Measurements from ENCODE around the gene MST1. TPM values are rescaled to one million over a fixed set of nuclear protein-coding genes. Genes with fewer than 3 reads are reported as not detected.

The MST1 gene
- total RNA-seq, 5 donors from 2014 or later (not counting 1 experiment from before 2014, with no cell fraction given) = 9.9 to 16.1 (median 12.6) TPM

GRCh38 chr3:49723296-49723627 lies 34.0 kb upstream of the MST1 start:
- CTCF ChIA-PET = interaction anchor here in 1 of 2 donors (1.5 kb wide), 1 partner anchor 184 kb away, joined by 4 read pairs; no protein-coding TSS in a partner anchor
- peak overlapping the region; percentile 91 for H3K27ac ChIP-seq (ENCODE audit: low read length)

DNA sequence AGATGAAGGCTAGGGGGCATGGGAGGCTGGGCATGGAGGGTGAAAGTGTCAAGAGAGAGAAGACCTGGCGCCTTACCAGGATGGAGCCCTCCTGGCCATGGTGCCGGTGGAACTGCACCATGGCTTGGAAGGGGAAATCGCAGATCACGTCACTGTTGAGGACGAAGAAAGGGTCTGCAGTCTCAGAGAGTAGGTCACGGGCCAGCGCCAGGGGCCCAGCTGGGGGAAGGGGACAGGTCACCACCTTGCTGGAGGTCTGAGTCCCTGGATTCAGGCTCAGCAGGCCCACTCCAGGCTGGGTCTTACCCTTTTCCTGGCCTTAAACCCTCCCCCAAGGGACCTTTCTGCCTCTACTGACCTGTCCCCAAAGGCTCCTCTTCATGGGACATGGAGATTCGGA lies 33.6 kb upstream of the MST1 start:
- DNase-seq (no peak), ATAC-seq (replicated peaks in 1 of 4) (no peak)
- Mint-ChIP-seq H3K4me3 (peak overlapping the region; percentile 92 to 95 (median 92)), H3K27me3 (no peaks in the 10 kb centered on the region), H3K27ac (peak overlapping the region; percentile 92 to 96), H3K36me3 (peaks cover 10% of the 10 kb centered on the region), H3K4me1 (peaks cover 36 to 44% (median 41%) of the 10 kb centered on the region in 3 donors), H3K9me3 (no peaks in the 10 kb centered on the region)
- H3K27ac ChIP-seq (ENCODE audit: low read length) = peak overlapping the region; percentile 91
- H3K27me3 ChIP-seq (replicated peaks in 1 of 2; ENCODE audit: control insufficient read depth in 2 of 2, extremely low read depth in 1 of 2, insufficient read depth in 2 of 2, low read length in 1 of 2) = no peaks in the 10 kb centered on the region
- H3K9me3 ChIP-seq = no peaks in the 10 kb centered on the region
- peaks cover under 1 to 27% of the 10 kb centered on the region in 2 donors for H3K36me3 ChIP-seq (ENCODE audit: control insufficient read depth in 2 of 2, extremely low read depth in 1 of 2, insufficient read depth in 1 of 2, low read length in 1 of 2)
- CTCF ChIA-PET = interaction anchor here in 1 of 2 donors (1.5 kb wide), 1 partner anchor 184 kb away, joined by 4 read pairs; no protein-coding TSS in a partner anchor
- POLR2A ChIA-PET = no interaction called here
- H3K4me1 ChIP-seq (ENCODE audit: control insufficient read depth in 1 of 2, extremely low read depth in 1 of 2, insufficient read depth in 2 of 2, low read length in 2 of 2) = peaks cover 4 to 48% of the 10 kb centered on the region in 2 experiments
- peak overlapping the region; percentile 66 to 96 for H3K4me3 ChIP-seq (ENCODE audit: control insufficient read depth in 1 of 2, extremely low read depth in 1 of 2, low read length in 1 of 2)
- 83% methylated on average over 7 of the region's 8 CpGs for WGBS (ENCODE audit: insufficient coverage)

More at GRCh38 chr3:49723296-49723627, 34.0 kb upstream of the MST1 start:
- WGBS (ENCODE audit: insufficient coverage) = under 1% methylated on average over 20 of the region's 20 CpGs
- no peaks in the 10 kb centered on the region for H3K27me3 ChIP-seq (replicated peaks in 1 of 2; ENCODE audit: control insufficient read depth in 2 of 2, extremely low read depth in 1 of 2, insufficient read depth in 2 of 2, low read length in 1 of 2)
- Mint-ChIP-seq H3K4me1 (peaks cover 36 to 44% (median 41%) of the 10 kb centered on the region in 3 donors), H3K4me3 (peak overlapping the region; percentile 92 to 95 (median 92)), H3K9me3 (no peaks in the 10 kb centered on the region), H3K36me3 (peaks cover 13% of the 10 kb centered on the region), H3K27ac (peak overlapping the region; percentile 92 to 96), H3K27me3 (no peaks in the 10 kb centered on the region)
- no peaks in the 10 kb centered on the region for H3K9me3 ChIP-seq
- POLR2A ChIA-PET = no interaction called here
- peaks cover 4 to 29% of the 10 kb centered on the region in 2 donors for H3K36me3 ChIP-seq (ENCODE audit: control insufficient read depth in 2 of 2, extremely low read depth in 1 of 2, insufficient read depth in 1 of 2, low read length in 1 of 2)
- ATAC-seq (replicated peaks in 1 of 4) (peak; percentile 25 to 37 (median 30)), DNase-seq (peak in 34 of 35 experiments; percentile 22 to 74 (median 55))
- peak overlapping the region; percentile 66 to 96 for H3K4me3 ChIP-seq (ENCODE audit: control insufficient read depth in 1 of 2, extremely low read depth in 1 of 2, low read length in 1 of 2)
- peaks cover 4 to 45% of the 10 kb centered on the region in 2 experiments for H3K4me1 ChIP-seq (ENCODE audit: control insufficient read depth in 1 of 2, extremely low read depth in 1 of 2, insufficient read depth in 2 of 2, low read length in 2 of 2)

GRCh38 chr3:49721896-49722781 lies 32.9 kb upstream of the MST1 start:
- Histone ChIP-seq H3K9me3 (no peaks in the 10 kb centered on the region), H3K4me3 (ENCODE audit: control insufficient read depth in 1 of 2, extremely low read depth in 1 of 2, low read length in 1 of 2) (no peak overlapping the region), H3K4me1 (ENCODE audit: control insufficient read depth in 1 of 2, extremely low read depth in 1 of 2, insufficient read depth in 2 of 2, low read length in 2 of 2) (peaks cover 4 to 50% of the 10 kb centered on the region in 2 experiments), H3K27ac (ENCODE audit: low read length) (peak overlapping the region; percentile 91), H3K27me3 (replicated peaks in 1 of 2; ENCODE audit: control insufficient read depth in 2 of 2, extremely low read depth in 1 of 2, insufficient read depth in 2 of 2, low read length in 1 of 2) (no peaks in the 10 kb centered on the region), H3K36me3 (ENCODE audit: control insufficient read depth in 2 of 2, extremely low read depth in 1 of 2, insufficient read depth in 1 of 2, low read length in 1 of 2) (peaks cover 0 to 20% of the 10 kb centered on the region in 2 donors)
- no peaks in the 10 kb centered on the region for H3K27me3 Mint-ChIP-seq
- ChIA-PET CTCF (no interaction called here), POLR2A (no interaction called here)
- peaks cover 4% of the 10 kb centered on the region for H3K36me3 Mint-ChIP-seq
- H3K4me3 Mint-ChIP-seq = peak overlapping the region; percentile 92 to 95 (median 92)
- H3K4me1 Mint-ChIP-seq = peaks cover 36 to 44% (median 41%) of the 10 kb centered on the region in 3 donors
- DNase-seq = no peak
- 95% methylated on average over 15 of the region's 26 CpGs for WGBS (ENCODE audit: insufficient coverage)
- peak overlapping the region; percentile 75 to 96 for H3K27ac Mint-ChIP-seq
- H3K9me3 Mint-ChIP-seq = no peaks in the 10 kb centered on the region
- no peak for ATAC-seq (replicated peaks in 1 of 4)

DNA sequence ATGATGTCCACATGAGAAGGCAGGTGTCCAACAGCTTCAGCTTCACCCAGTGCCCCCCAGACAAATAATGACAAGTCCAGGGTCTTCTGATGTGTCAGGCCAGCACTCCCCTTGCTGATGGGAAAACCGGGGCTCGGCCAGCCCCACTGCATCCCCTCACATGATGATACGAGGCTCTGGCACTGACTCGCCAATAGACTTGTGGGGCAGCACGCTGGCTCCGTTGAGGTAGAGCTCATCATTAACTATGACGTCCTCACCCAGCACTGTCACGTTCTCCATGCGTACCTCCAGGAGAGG lies 32.3 kb upstream of the MST1 start:
- Mint-ChIP-seq H3K9me3 (no peaks in the 10 kb centered on the region), H3K27me3 (no peaks in the 10 kb centered on the region), H3K27ac (no peak overlapping the region), H3K4me3 (no peak overlapping the region), H3K36me3 (peaks cover 4% of the 10 kb centered on the region), H3K4me1 (peaks cover 36 to 44% (median 41%) of the 10 kb centered on the region in 3 donors)
- WGBS (ENCODE audit: insufficient coverage) = 93% methylated on average over 9 of the region's 9 CpGs
- DNase-seq (no peak), ATAC-seq (replicated peaks in 1 of 4) (no peak)
- Histone ChIP-seq H3K9me3 (no peaks in the 10 kb centered on the region), H3K4me3 (ENCODE audit: control insufficient read depth in 1 of 2, extremely low read depth in 1 of 2, low read length in 1 of 2) (no peak overlapping the region), H3K27me3 (replicated peaks in 1 of 2; ENCODE audit: control insufficient read depth in 2 of 2, extremely low read depth in 1 of 2, insufficient read depth in 2 of 2, low read length in 1 of 2) (no peaks in the 10 kb centered on the region), H3K36me3 (ENCODE audit: control insufficient read depth in 2 of 2, extremely low read depth in 1 of 2, insufficient read depth in 1 of 2, low read length in 1 of 2) (peaks cover 0 to 14% of the 10 kb centered on the region in 2 donors), H3K4me1 (ENCODE audit: control insufficient read depth in 1 of 2, extremely low read depth in 1 of 2, insufficient read depth in 2 of 2, low read length in 2 of 2) (peaks cover 4 to 50% of the 10 kb centered on the region in 2 experiments), H3K27ac (ENCODE audit: low read length) (no peak overlapping the region)
- ChIA-PET CTCF (no interaction called here), POLR2A (no interaction called here)

GRCh38 chr3:49720855-49721595 lies 31.8 kb upstream of the MST1 start:
- POLR2A ChIA-PET = no interaction called here
- H3K9me3 ChIP-seq = no peaks in the 10 kb centered on the region
- DNase-seq = no peak
- peaks cover under 1 to 18% of the 10 kb centered on the region in 2 donors for H3K36me3 ChIP-seq (ENCODE audit: control insufficient read depth in 2 of 2, extremely low read depth in 1 of 2, insufficient read depth in 1 of 2, low read length in 1 of 2)
- peaks cover 4 to 50% of the 10 kb centered on the region in 2 experiments for H3K4me1 ChIP-seq (ENCODE audit: control insufficient read depth in 1 of 2, extremely low read depth in 1 of 2, insufficient read depth in 2 of 2, low read length in 2 of 2)
- peaks cover 36 to 44% (median 41%) of the 10 kb centered on the region in 3 donors for H3K4me1 Mint-ChIP-seq
- H3K4me3 Mint-ChIP-seq = peak overlapping the region in 2 of 3 donors; percentile 24 to 32
- no peak overlapping the region for H3K4me3 ChIP-seq (ENCODE audit: control insufficient read depth in 1 of 2, extremely low read depth in 1 of 2, low read length in 1 of 2)
- no peak for ATAC-seq (replicated peaks in 1 of 4)
- 94% methylated on average over 2 of the region's 4 CpGs for WGBS (ENCODE audit: insufficient coverage)
- CTCF ChIA-PET = no interaction called here
- H3K27ac ChIP-seq (ENCODE audit: low read length) = no peak overlapping the region
- H3K9me3 Mint-ChIP-seq = no peaks in the 10 kb centered on the region
- no peaks in the 10 kb centered on the region for H3K27me3 Mint-ChIP-seq
- H3K27ac Mint-ChIP-seq = peak overlapping the region in 1 of 2 donors; percentile 93
- H3K36me3 Mint-ChIP-seq = peaks cover 4% of the 10 kb centered on the region
- H3K27me3 ChIP-seq (replicated peaks in 1 of 2; ENCODE audit: control insufficient read depth in 2 of 2, extremely low read depth in 1 of 2, insufficient read depth in 2 of 2, low read length in 1 of 2) = no peaks in the 10 kb centered on the region

DNA sequence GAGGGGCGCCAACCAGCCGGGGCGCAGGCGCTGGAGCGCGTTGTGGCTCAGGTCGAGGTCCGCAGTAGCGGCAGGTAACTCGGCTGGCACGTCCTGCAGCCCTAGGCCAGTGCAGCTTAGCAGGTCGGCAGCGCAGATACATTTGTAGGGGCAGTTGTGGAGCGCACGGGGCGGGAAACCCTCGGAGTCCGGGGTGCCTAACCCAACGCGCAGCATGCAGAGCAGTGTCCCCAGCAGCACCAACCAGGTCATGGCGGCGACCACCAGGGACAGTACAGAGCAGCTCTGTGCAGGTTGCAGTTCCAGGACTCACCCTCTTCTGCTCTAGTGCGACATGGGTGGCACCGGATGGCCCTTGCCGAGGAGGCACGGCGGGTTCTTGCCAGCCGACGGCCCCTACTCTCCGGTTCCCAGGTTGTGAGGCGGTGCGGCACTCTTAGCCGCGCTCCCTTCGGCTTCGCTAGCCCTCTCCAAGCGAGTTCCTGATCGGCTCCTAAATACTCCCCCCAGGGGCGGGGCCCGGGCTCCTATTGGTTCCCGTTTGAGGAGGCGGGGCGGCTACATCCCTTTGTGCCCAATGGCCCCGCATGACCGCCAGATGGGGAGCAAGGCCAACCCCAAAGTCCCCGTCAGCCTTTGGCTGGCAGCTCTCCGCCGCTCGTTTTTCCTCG lies 30.1 kb upstream of the MST1 start, which contains the start of gene AMIGO3:
TSS of gene AMIGO3 (minus strand) at position 471 of the 671 bp plus-strand sequence. CDS start at position 252, 219 bp downstream.
- peaks cover 32 to 41% (median 40%) of the 10 kb centered on the region in 3 donors for H3K4me1 Mint-ChIP-seq
- peaks cover 4% of the 10 kb centered on the region for H3K36me3 Mint-ChIP-seq
- H3K27ac Mint-ChIP-seq = peak within 1 kb of the TSS; percentile 82 to 93
- H3K4me1 ChIP-seq (ENCODE audit: control insufficient read depth in 1 of 2, extremely low read depth in 1 of 2, insufficient read depth in 2 of 2, low read length in 2 of 2) = peaks cover 3 to 43% of the 10 kb centered on the region in 2 experiments
- H3K9me3 Mint-ChIP-seq = no peaks in the 10 kb centered on the region
- POLR2A ChIA-PET = no interaction called here
- H3K27me3 Mint-ChIP-seq = no peaks in the 10 kb centered on the region
- CTCF ChIA-PET = interaction anchor here in 1 of 2 donors (0.5 to 0.7 kb wide), 2 partner anchors 211 to 1952 kb away, joined by 4 to 6 read pairs; no protein-coding TSS in a partner anchor
- ATAC-seq (replicated peaks in 1 of 4) = peak; percentile 73 to 75 (median 74)
- H3K9me3 ChIP-seq = no peaks in the 10 kb centered on the region
- H3K27ac ChIP-seq (ENCODE audit: low read length) = peak within 1 kb of the TSS; percentile 62
- H3K36me3 ChIP-seq (ENCODE audit: control insufficient read depth in 2 of 2, extremely low read depth in 1 of 2, insufficient read depth in 1 of 2, low read length in 1 of 2) = peaks cover 5 to 22% of the 10 kb centered on the region in 2 donors
- WGBS (ENCODE audit: insufficient coverage) = under 1% methylated on average over 50 of the region's 50 CpGs
- H3K4me3 ChIP-seq (ENCODE audit: control insufficient read depth in 1 of 2, extremely low read depth in 1 of 2, low read length in 1 of 2) = peak within 1 kb of the TSS; percentile 80 to 81
- DNase-seq = peak; percentile 77 to 94 (median 87)
- H3K27me3 ChIP-seq (replicated peaks in 1 of 2; ENCODE audit: control insufficient read depth in 2 of 2, extremely low read depth in 1 of 2, insufficient read depth in 2 of 2, low read length in 1 of 2) = no peaks in the 10 kb centered on the region
- H3K4me3 Mint-ChIP-seq = peak within 1 kb of the TSS; percentile 86 to 92 (median 88)

All from T-cell (primary cell).